H9 (cell line): ENCODE measurements around the gene PAX8. TPM values are rescaled to one million over a fixed set of nuclear protein-coding genes. Genes with fewer than 3 reads are reported as not detected.
A peak's percentile ranks its signal among the peaks of the same experiment; 100 is the strongest.

Experiments used
- DNase-seq: peaks from one replicate; pipeline ENCODE4 v3.0.0-alpha.2; 2017
- H2AFZ ChIP-seq: one replicate; pipeline ENCODE4 v1.6.1; 2013; ENCODE audit warnings: mild to moderate bottlenecking, low read length, control low read depth, moderate library complexity
- H2AK5ac ChIP-seq: 2 replicates; pipeline ENCODE4 v1.6.1; 2013; ENCODE audit warnings: low read length, control low read depth, mixed read lengths; ENCODE audit not compliant: insufficient read length
- H2BK120ac ChIP-seq: one replicate; pipeline ENCODE4 v1.6.1; 2013; ENCODE audit warnings: low read depth, mild to moderate bottlenecking, low read length, control low read depth, inconsistent platforms; ENCODE audit not compliant: poor library complexity, severe bottlenecking
- H2BK12ac ChIP-seq: 2 replicates; pipeline ENCODE4 v1.6.1; 2013; ENCODE audit warnings: low read length, control low read depth, mixed read lengths, low read depth; ENCODE audit not compliant: insufficient read length
- H2BK15ac ChIP-seq: 2 replicates; pipeline ENCODE4 v1.6.1; 2013; ENCODE audit warnings: low read depth, low read length, control low read depth
- H2BK20ac ChIP-seq: one replicate; pipeline ENCODE4 v1.6.1; 2013; ENCODE audit warnings: low read depth, mild to moderate bottlenecking, low read length, control low read depth, inconsistent platforms; ENCODE audit not compliant: poor library complexity, severe bottlenecking
- H2BK5ac ChIP-seq: 2 replicates; pipeline ENCODE4 v1.6.1; 2013; ENCODE audit warnings: low read length, control low read depth, mixed read lengths; ENCODE audit not compliant: insufficient read length
- H3K14ac ChIP-seq: 2 replicates; pipeline ENCODE4 v1.6.1; 2013; ENCODE audit warnings: low read length, control low read depth; ENCODE audit not compliant: insufficient read depth
- H3K18ac ChIP-seq: 2 replicates; pipeline ENCODE4 v1.6.1; 2013; ENCODE audit warnings: low read depth, mild to moderate bottlenecking, mixed read lengths, low read length, control low read depth; ENCODE audit not compliant: insufficient read length
- H3K23ac ChIP-seq: 2 replicates; pipeline ENCODE4 v1.6.1; 2013; ENCODE audit warnings: low read length, control low read depth, mixed read lengths, low read depth; ENCODE audit not compliant: insufficient read length
- H3K23me2 ChIP-seq: 2 replicates; pipeline ENCODE4 v1.6.1; 2013; ENCODE audit warnings: low read depth, mild to moderate bottlenecking, mixed read lengths, low read length, control low read depth; ENCODE audit not compliant: insufficient read length, poor library complexity, severe bottlenecking
- H3K27ac ChIP-seq: 2 replicates; pipeline ENCODE4 v1.5.1; 2013; ENCODE audit warnings: low read length, control low read depth, mixed read lengths, low read depth; ENCODE audit not compliant: insufficient read length
- H3K27me3 ChIP-seq: 2 replicates; pipeline ENCODE4 v1.6.1; 2013; ENCODE audit warnings: low read length, control low read depth, inconsistent platforms; ENCODE audit not compliant: insufficient read depth
- H3K4ac ChIP-seq: 2 replicates; pipeline ENCODE4 v1.6.1; 2013; ENCODE audit warnings: low read depth, mild to moderate bottlenecking, control low read depth, inconsistent platforms, low read length, moderate library complexity
- H3K4me1 ChIP-seq: 2 replicates; pipeline ENCODE4 v1.6.1; 2013; ENCODE audit warnings: low read length, control low read depth, inconsistent platforms; ENCODE audit not compliant: insufficient read depth
- H3K4me2 ChIP-seq: 2 replicates; pipeline ENCODE4 v1.6.1; 2013; ENCODE audit warnings: low read length, control low read depth, mixed read lengths; ENCODE audit not compliant: insufficient read length, insufficient read depth
- H3K56ac ChIP-seq: 2 replicates; pipeline ENCODE4 v1.6.1; 2013; ENCODE audit warnings: low read depth, mild to moderate bottlenecking, mixed read lengths, low read length, control low read depth; ENCODE audit not compliant: insufficient read length
- H3K79me1 ChIP-seq: 2 replicates; pipeline ENCODE4 v1.6.1; 2013; ENCODE audit warnings: low read depth, mild to moderate bottlenecking, moderate library complexity, low read length, control low read depth, inconsistent platforms; ENCODE audit not compliant: insufficient read depth, poor library complexity, severe bottlenecking
- H3K79me2 ChIP-seq: 2 replicates; pipeline ENCODE4 v1.6.1; 2013; ENCODE audit warnings: low read length, control low read depth, inconsistent platforms; ENCODE audit not compliant: insufficient read depth
- H3K9ac ChIP-seq: 2 replicates; pipeline ENCODE4 v1.6.1; 2013; ENCODE audit warnings: low read length, control low read depth, mixed read lengths; ENCODE audit not compliant: insufficient read length; ENCODE audit errors: extremely low read depth
- H3K9me3 ChIP-seq: one replicate; pipeline ENCODE4 v1.6.1; 2013; ENCODE audit warnings: low read depth, low read length, inconsistent platforms; ENCODE audit not compliant: control insufficient read depth
- H3T11ph ChIP-seq: one replicate; pipeline ENCODE4 v1.6.1; 2013; ENCODE audit warnings: mild to moderate bottlenecking, low read length, control low read depth, inconsistent platforms
- H4K20me1 ChIP-seq: one replicate; pipeline ENCODE4 v1.6.1; 2013; ENCODE audit not compliant: control insufficient read depth, insufficient read length, insufficient read depth
- H4K5ac ChIP-seq: 2 replicates; pipeline ENCODE4 v1.6.1; 2013; ENCODE audit warnings: low read depth, mild to moderate bottlenecking, mixed read lengths, low read length, control low read depth; ENCODE audit not compliant: insufficient read length
- H4K8ac ChIP-seq: replicated peaks from 2 replicates; pipeline ENCODE4 v1.6.1; 2013; ENCODE audit warnings: low read length, control low read depth, mixed read lengths, low read depth; ENCODE audit not compliant: insufficient read length
- H4K91ac ChIP-seq: 2 replicates; pipeline ENCODE4 v1.6.1; 2013; ENCODE audit warnings: low read depth, mild to moderate bottlenecking, moderate library complexity, mixed read lengths, low read length, control low read depth; ENCODE audit not compliant: insufficient read length
- H3K27ac Mint-ChIP-seq, 3 experiments: 2 replicates in 2 of 3; 3 replicates in 1 of 3; pipeline ENCODE4 v1.8.0; 2020 to 2021; ENCODE audit warnings: mixed read lengths in 3 of 3, mild to moderate bottlenecking in 1 of 3, moderate library complexity in 1 of 3
- H3K27me3 Mint-ChIP-seq: 2 replicates; pipeline ENCODE4 v1.8.0; 2021; ENCODE audit warnings: low read depth, mild to moderate bottlenecking, moderate library complexity, mixed read lengths
- H3K36me3 Mint-ChIP-seq, 3 experiments: 2 replicates in 2 of 3; 3 replicates in 1 of 3; pipeline ENCODE4 v1.8.0; 2020 to 2021; ENCODE audit warnings: low read depth in 3 of 3, mixed read lengths in 3 of 3; ENCODE audit not compliant: insufficient read depth in 1 of 3
- H3K4me1 Mint-ChIP-seq, 2 experiments: 2 replicates each; pipeline ENCODE4 v1.8.0; 2020; ENCODE audit warnings: mixed read lengths in 2 of 2
- H3K4me3 Mint-ChIP-seq, 2 experiments: 2 replicates in 1 of 2; 3 replicates in 1 of 2; pipeline ENCODE4 v1.8.0; 2020 to 2021; ENCODE audit warnings: mild to moderate bottlenecking in 2 of 2, mixed read lengths in 2 of 2, moderate library complexity in 1 of 2
- H3K9me3 Mint-ChIP-seq, 2 experiments: 2 replicates in 1 of 2; 3 replicates in 1 of 2; pipeline ENCODE4 v1.8.0; 2020; ENCODE audit warnings: mild to moderate bottlenecking in 2 of 2, mixed read lengths in 2 of 2, moderate library complexity in 1 of 2
- CTCF ChIP-seq: fragments of 200-600 bp; sonication (generic); conservative IDR thresholded peaks from 3 replicates; pipeline ENCODE4 v1.8.0; 2021; ENCODE audit warnings: antibody characterized with exemption, mild to moderate bottlenecking
- WGBS: extraction: QIAGEN DNeasy Blood & Tissue Kit; methylation state at CpG from one replicate; pipeline ENCODE4 v1.1.7; 2013; ENCODE audit warnings: missing lambda C conversion rate, low lambda C conversion rate, mixed read lengths; ENCODE audit not compliant: insufficient read length; ENCODE audit errors: extremely low coverage; 5-methylcytosine and 5-hydroxymethylcytosine counted together
- total RNA-seq: library from RNA; stranded (reverse); gene quantifications from 2 replicates; pipeline ENCODE4 v1.2.1, GENCODE V29; 2021

Gene PAX8
- total RNA-seq, 1 experiment from 2014 or later: not detected

GRCh38 chr2:113219525-113219888 lies 59.2 kb downstream of the PAX8 start:
- H3K4me3 Mint-ChIP-seq: no peak overlapping the region
- no peak overlapping the region for H4K5ac ChIP-seq
- no peak overlapping the region for H2AK5ac ChIP-seq
- no peak overlapping the region for H2BK5ac ChIP-seq
- H3K27me3 ChIP-seq: no peaks in the 10 kb centered on the region
- H3K4me2 ChIP-seq: no peak overlapping the region
- peak overlapping the region in 1 of 3 experiments; percentile 32; a peak in 1 of 7 replicates for H3K27ac Mint-ChIP-seq
- no peak overlapping the region for H2BK15ac ChIP-seq
- no peaks in the 10 kb centered on the region for H3K79me1 ChIP-seq
- DNase-seq: no peak
- no peak for TF ChIP-seq CTCF
- H4K91ac ChIP-seq: no peak overlapping the region
- H2AFZ ChIP-seq: no peak overlapping the region
- no peak overlapping the region for H3K14ac ChIP-seq
- no peaks in the 10 kb centered on the region for H3K23me2 ChIP-seq
- no peak overlapping the region for H4K8ac ChIP-seq
- no peak overlapping the region for H3T11ph ChIP-seq
- no peak overlapping the region for H2BK120ac ChIP-seq
- no peaks in the 10 kb centered on the region for H3K79me2 ChIP-seq
- H3K9me3 Mint-ChIP-seq: no peaks in the 10 kb centered on the region
- H2BK12ac ChIP-seq: no peak overlapping the region
- peaks cover 5% of the 10 kb centered on the region for H3K27me3 Mint-ChIP-seq
- H3K9ac ChIP-seq: no peak overlapping the region
- H3K23ac ChIP-seq: no peak overlapping the region
- H3K4me1 Mint-ChIP-seq: peaks cover 15 to 30% of the 10 kb centered on the region in 2 experiments
- H4K20me1 ChIP-seq: no peaks in the 10 kb centered on the region
- no peaks in the 10 kb centered on the region for H3K4me1 ChIP-seq
- no peaks in the 10 kb centered on the region for H3K9me3 ChIP-seq
- H3K56ac ChIP-seq: no peak overlapping the region
- no peak overlapping the region for H3K18ac ChIP-seq
- no peak overlapping the region for H2BK20ac ChIP-seq
- H3K4ac ChIP-seq: no peak overlapping the region
- H3K27ac ChIP-seq: no peak overlapping the region
- H3K36me3 Mint-ChIP-seq: no peaks in the 10 kb centered on the region
- WGBS: no CpG with 5 or more reads among the region's 5 CpGs
